OCI-LY3 (cell line): ENCODE results near the gene TRIM25.

Experiments used
- H2AFZ ChIP-seq: fragments of 200-600, 300-600 bp; shearing (Covaris generic); 2 replicates; pipeline ENCODE4 v1.6.0; 2014; ENCODE audit warnings: antibody characterized with exemption, low read depth, low read length
- H3K27ac ChIP-seq: fragments of 200-600, 300-600 bp; sonication (generic); 2 replicates; pipeline ENCODE4 v1.5.1; 2014; ENCODE audit warnings: mild to moderate bottlenecking, low read length, moderate library complexity, mixed read lengths
- H3K27me3 ChIP-seq: fragments of 200-600, 300-600 bp; sonication (generic); 2 replicates; pipeline ENCODE4 v1.6.1; 2014; ENCODE audit warnings: low read depth, low read length, mixed read lengths
- H3K36me3 ChIP-seq: fragments of 200-600, 300-600 bp; sonication (generic); replicated peaks from 2 replicates; pipeline ENCODE3; 2014; ENCODE audit warnings: low read depth, low read length, mixed read lengths
- H3K4me1 ChIP-seq: fragments of 300-600, 200-600 bp; sonication (generic); 2 replicates; pipeline ENCODE4 v1.6.1; 2014; ENCODE audit warnings: low read length, mixed read lengths
- H3K4me2 ChIP-seq: fragments of 200-600, 300-600 bp; sonication (generic); 2 replicates; pipeline ENCODE4 v1.6.1; 2014; ENCODE audit warnings: low read length, mixed read lengths
- H3K4me3 ChIP-seq: fragments of 300-600, 200-600 bp; sonication (generic); 2 replicates; pipeline ENCODE4 v1.5.1; 2014; ENCODE audit warnings: antibody characterized with exemption, mild to moderate bottlenecking, low read length, moderate library complexity
- H3K79me2 ChIP-seq: fragments of 300-600, 200-600 bp; shearing (Covaris generic); 2 replicates; pipeline ENCODE4 v1.6.1; 2014; ENCODE audit warnings: mild to moderate bottlenecking, low read length, mixed read lengths
- H3K9ac ChIP-seq: fragments of 300-600, 200-600 bp; shearing (Covaris generic); 2 replicates; pipeline ENCODE4 v1.6.0; 2014; ENCODE audit warnings: mild to moderate bottlenecking, low read length, moderate library complexity
- H3K9me3 ChIP-seq: fragments of 200-600, 300-600 bp; shearing (Covaris generic); 2 replicates; pipeline ENCODE4 v1.6.1; 2014; ENCODE audit warnings: low read length, mixed read lengths; ENCODE audit not compliant: insufficient read depth
- H4K20me1 ChIP-seq: fragments of 200-600, 300-600 bp; sonication (generic); 2 replicates; pipeline ENCODE4 v1.6.1; 2016; ENCODE audit warnings: low read length, mixed read lengths; ENCODE audit not compliant: insufficient read depth
- EZH2phosphoT487 ChIP-seq: fragments of 200-600 bp; shearing (Covaris generic); IDR thresholded peaks from 2 replicates; pipeline ENCODE4 v1.6.1; 2018; ENCODE audit warnings: antibody characterized with exemption, mixed run types, low read depth
- TF ChIP-seq, protein P1 (sequence below): fragments of 200-600, 300-600 bp; sonication (generic); IDR thresholded peaks from 2 replicates; pipeline ENCODE4 v1.5.1; 2014; ENCODE audit warnings: antibody characterized with exemption, low read length, low read depth

TRIM25 gene

DNA sequence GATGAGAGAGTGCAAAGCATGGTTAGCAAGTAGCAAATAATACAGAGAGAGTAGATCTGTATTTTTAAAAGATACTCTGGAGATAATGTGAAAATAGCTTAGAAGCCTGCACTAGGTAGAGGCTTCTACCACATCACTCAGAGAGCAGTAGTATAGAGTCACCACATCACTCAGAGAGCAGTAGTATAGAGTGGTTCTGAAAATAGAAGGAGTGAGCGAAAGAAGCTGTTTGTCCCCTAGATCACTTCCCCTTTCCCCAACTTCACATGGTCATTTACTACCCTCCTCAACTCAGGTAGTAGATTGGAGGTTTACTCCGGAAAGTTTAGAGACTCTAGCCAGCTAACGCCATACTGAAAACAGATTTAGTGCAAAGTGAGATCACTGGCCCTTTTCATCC lies 62.8 kb downstream of the TRIM25 start:
- no peaks in the 10 kb centered on the region for H3K27me3 ChIP-seq
- no peak overlapping the region for H3K4me3 ChIP-seq
- no peaks in the 10 kb centered on the region for H3K79me2 ChIP-seq
- H3K9me3 ChIP-seq, result no peaks in the 10 kb centered on the region
- no peaks in the 10 kb centered on the region; the same call in 1 of the 2 replicates for H3K4me1 ChIP-seq
- no peak overlapping the region for H3K27ac ChIP-seq
- no peak overlapping the region for H2AFZ ChIP-seq
- H3K9ac ChIP-seq, result no peak overlapping the region
- H3K36me3 ChIP-seq, result peaks cover 13% of the 10 kb centered on the region
- no peak overlapping the region for H3K4me2 ChIP-seq
- no peak for TF ChIP-seq EZH2phosphoT487
- TF ChIP-seq, protein P1, sequence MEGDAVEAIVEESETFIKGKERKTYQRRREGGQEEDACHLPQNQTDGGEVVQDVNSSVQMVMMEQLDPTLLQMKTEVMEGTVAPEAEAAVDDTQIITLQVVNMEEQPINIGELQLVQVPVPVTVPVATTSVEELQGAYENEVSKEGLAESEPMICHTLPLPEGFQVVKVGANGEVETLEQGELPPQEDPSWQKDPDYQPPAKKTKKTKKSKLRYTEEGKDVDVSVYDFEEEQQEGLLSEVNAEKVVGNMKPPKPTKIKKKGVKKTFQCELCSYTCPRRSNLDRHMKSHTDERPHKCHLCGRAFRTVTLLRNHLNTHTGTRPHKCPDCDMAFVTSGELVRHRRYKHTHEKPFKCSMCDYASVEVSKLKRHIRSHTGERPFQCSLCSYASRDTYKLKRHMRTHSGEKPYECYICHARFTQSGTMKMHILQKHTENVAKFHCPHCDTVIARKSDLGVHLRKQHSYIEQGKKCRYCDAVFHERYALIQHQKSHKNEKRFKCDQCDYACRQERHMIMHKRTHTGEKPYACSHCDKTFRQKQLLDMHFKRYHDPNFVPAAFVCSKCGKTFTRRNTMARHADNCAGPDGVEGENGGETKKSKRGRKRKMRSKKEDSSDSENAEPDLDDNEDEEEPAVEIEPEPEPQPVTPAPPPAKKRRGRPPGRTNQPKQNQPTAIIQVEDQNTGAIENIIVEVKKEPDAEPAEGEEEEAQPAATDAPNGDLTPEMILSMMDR, result no peak
- no peaks in the 10 kb centered on the region for H4K20me1 ChIP-seq

DNA sequence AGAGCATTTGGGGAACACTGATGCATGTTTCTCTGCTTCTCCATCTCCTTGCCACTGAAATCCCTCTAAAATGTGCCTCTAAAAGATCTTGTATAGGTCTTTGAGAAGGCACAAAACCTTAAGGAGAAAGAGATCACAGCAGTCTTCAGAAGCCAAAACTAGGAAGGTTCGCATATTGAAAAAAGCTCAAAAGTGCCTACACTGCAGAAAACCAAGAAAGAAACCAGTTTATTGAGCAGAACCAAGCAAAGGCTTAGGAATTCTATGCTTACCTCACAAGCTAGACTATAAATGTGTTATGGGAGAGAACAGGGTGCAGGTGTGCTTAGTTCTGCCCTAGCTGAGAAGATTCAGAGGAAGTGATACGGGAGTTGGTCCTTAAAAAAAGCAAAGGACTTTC lies 63.3 kb downstream of the TRIM25 start:
- Histone ChIP-seq H3K9me3 (no peaks in the 10 kb centered on the region), H2AFZ (no peak overlapping the region), H3K4me3 (no peak overlapping the region), H4K20me1 (no peaks in the 10 kb centered on the region), H3K27me3 (no peaks in the 10 kb centered on the region), H3K4me2 (no peak overlapping the region), H3K36me3 (peaks cover 13% of the 10 kb centered on the region), H3K9ac (no peak overlapping the region), H3K79me2 (no peaks in the 10 kb centered on the region), H3K27ac (no peak overlapping the region), H3K4me1 (no peaks in the 10 kb centered on the region; the same call in 1 of the 2 replicates)
- TF ChIP-seq EZH2phosphoT487, result no peak
- TF ChIP-seq, protein P1, result no peak

DNA sequence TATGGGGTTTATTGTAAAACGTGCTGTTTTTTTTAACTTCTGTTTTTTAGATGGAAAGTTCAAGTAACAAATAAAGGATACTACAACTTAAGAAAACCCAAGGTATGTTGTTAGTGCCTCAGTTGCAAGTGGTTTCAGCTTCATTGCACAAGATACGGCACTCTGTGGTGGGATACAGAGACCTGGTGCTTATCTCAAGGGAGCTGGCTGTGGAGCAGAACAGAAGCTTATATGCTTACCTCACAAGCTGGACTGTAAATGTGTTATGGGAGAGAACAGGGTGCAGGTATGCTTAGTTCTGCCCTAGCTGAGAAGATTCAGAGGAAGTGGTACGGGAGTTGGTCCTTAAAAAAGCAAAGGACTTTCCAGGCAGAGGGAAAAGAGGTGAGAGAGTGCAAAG lies 64.7 kb downstream of the TRIM25 start:
- Histone ChIP-seq H3K9ac (no peak overlapping the region), H3K4me1 (no peaks in the 10 kb centered on the region; the same call in 1 of the 2 replicates), H2AFZ (no peak overlapping the region), H3K4me3 (no peak overlapping the region), H3K9me3 (no peaks in the 10 kb centered on the region), H3K36me3 (peaks cover 13% of the 10 kb centered on the region), H3K27ac (no peak overlapping the region), H4K20me1 (no peaks in the 10 kb centered on the region), H3K27me3 (no peaks in the 10 kb centered on the region), H3K4me2 (no peak overlapping the region), H3K79me2 (no peaks in the 10 kb centered on the region)
- TF ChIP-seq, protein P1, result no peak
- no peak for TF ChIP-seq EZH2phosphoT487

DNA sequence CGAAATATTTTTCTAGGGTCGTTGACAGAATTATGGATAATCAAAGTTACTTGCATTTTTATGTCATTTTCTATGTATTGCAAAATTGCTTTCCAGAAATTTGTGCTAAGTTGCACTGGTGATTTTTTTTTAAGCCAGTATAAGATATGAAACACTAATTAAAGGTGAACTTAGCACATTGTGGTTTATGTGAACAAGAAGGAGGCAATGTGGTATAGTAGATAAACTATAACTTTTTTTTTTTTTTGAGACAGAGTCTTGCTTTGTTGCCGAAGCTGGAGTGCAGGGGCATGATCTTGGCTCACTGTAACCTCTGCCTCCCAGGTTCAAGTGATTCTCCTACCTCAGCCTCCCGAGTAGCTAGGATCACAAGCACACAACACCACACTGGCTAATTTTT lies 66.7 kb downstream of the TRIM25 start:
- no peaks in the 10 kb centered on the region for H4K20me1 ChIP-seq
- H3K4me2 ChIP-seq, result no peak overlapping the region
- no peaks in the 10 kb centered on the region for H3K27me3 ChIP-seq
- H3K9me3 ChIP-seq, result no peaks in the 10 kb centered on the region
- no peak overlapping the region for H3K27ac ChIP-seq
- no peak overlapping the region for H3K9ac ChIP-seq
- TF ChIP-seq EZH2phosphoT487, result no peak
- TF ChIP-seq, protein P1, result no peak
- no peaks in the 10 kb centered on the region; the same call in 1 of the 2 replicates for H3K4me1 ChIP-seq
- H2AFZ ChIP-seq, result no peak overlapping the region
- no peak overlapping the region for H3K4me3 ChIP-seq
- H3K79me2 ChIP-seq, result no peaks in the 10 kb centered on the region
- peaks cover 10% of the 10 kb centered on the region for H3K36me3 ChIP-seq
